ENCODE results near the gene ARHGEF10L.

The ARHGEF10L gene

GRCh38 chr1:17637055-17637454 lies 97.6 kb downstream of the ARHGEF10L start:
- DNase-seq, result no peak

- DNase-seq, result no peak
Measured at GRCh38 chr1:17639703-17640340, 100.3 kb downstream of the ARHGEF10L start.

GRCh38 chr1:17640393-17640792 lies 100.9 kb downstream of the ARHGEF10L start:
- no peak for DNase-seq

DNA sequence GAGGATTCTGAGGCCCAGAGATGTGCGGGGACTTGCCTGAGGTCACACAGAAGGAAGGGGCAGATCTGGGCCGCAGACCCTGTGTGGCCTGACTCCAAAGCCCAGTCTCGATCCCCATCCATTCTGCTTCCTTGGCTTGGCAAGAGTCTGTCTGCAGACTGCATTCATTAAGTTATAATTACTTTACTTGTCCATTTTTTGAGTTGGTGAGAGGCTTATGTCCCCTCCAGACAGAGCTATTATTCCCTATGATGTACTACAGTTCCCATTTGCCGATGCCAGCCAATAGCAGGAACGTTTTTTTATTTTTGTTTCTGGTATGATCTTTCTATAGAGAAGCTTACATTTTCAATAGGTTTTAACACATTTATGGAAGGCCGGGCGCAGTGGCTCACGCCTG lies 101.5 kb downstream of the ARHGEF10L start:
- no peak for DNase-seq

GRCh38 chr1:17642169-17642568 lies 102.7 kb downstream of the ARHGEF10L start:
- no peak for DNase-seq

DNA sequence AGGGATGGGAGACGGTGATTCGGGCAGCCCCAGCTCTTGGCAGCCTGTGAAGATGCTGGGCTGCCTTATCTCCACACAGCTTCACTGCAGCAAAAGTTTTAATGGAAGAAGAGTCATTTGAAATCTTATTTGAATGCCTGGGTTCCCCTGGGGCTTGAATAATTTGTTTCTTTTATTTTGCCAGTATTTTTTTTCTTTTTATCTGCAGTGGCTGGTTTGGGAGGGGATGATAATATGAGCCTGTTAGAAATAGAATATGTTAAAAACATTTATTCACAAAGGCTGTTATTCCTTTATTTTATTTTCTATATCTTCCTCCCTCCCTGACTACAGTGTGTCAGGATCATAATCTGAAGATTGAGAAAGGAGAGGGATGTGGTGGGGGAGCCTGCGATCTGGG lies 103.4 kb downstream of the ARHGEF10L start:
- no peak for DNase-seq

DNA sequence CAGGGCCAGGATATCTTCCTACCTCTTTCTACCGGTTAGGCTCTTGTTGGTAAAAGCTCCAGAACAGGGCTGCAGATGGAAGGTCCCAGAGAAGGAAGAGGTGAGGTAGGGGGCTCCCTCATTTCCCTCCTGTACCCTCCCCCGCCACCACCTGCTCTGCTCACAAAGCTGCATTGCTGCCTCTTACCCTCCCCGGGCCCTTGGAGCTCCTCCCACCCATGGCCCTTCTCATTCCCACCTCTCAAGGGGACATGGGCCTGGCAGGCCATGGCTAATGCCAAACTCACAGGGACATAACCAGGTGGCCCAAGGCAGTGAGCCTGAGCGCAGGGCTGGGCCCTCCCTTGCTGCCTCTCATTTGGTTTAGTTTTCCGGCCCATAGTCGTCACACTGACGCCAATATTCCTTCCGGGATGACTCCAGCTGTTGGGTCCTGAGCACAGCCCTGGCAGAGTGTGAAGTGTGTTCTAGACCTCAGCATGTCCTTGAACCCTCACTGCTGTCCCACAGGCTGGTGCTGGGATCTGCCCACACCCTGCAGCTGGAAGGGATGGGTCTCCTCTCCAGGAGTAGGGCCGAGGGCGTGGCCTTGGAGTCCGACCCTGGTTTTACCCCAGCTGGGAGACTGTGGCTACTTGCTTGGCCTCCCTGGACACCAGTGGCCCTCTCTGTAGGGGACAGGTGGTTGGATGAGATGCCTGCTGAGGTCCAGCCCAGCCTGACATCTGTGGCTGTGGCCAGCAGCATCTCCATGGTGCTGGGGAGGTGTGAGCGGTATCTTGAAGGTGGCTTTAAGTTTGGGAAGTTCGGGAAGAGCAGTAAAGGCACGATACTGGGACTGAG lies 104.6 kb downstream of the ARHGEF10L start:
- DNase-seq, result no peak

DNA sequence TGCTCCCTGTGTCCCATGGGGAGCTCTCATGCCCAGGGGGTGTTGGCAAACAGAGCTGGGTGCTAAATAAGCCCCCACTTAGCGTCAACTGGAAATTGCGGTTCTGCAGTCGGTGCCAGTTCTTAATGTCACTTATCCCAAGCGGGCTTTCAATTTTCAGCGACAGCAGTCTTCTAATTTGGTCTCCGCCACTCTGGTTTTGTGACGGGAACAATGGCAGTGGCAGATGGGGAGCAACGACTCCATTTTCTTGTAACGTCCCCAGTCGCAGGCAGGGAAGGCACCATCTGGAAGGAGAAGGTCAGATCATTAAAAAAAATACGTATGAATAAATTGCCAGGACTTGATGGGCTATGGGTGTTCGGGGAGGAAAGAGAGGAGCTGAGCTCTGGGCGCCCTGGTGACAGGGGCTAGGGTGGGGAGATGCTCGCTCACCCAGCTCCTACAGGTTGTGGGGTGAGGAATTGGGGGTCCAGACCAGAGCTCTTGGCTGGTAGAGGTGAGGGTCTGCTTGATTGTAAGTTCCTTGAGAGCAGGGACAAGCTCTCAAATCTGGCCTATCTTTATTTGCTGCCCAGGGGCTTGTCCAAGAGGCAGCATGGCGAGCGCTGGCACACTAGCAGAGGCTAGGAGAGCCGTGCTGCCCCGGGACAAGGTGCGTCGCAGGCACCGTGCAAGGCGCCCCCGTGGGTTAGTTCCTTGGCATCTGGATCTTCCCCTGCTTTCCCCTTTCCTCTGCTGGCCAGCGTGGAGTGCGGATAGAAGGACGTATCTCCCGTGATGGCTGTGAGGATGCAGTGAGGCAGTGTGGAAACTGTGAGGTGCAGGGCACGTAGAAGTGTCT lies 105.8 kb downstream of the ARHGEF10L start:
- DNase-seq, result no peak

- no peak for DNase-seq
Measured at GRCh38 chr1:17646444-17647280, 107.2 kb downstream of the ARHGEF10L start.

- DNase-seq, result no peak
Measured at GRCh38 chr1:17648457-17649145, 109.1 kb downstream of the ARHGEF10L start.

DNA sequence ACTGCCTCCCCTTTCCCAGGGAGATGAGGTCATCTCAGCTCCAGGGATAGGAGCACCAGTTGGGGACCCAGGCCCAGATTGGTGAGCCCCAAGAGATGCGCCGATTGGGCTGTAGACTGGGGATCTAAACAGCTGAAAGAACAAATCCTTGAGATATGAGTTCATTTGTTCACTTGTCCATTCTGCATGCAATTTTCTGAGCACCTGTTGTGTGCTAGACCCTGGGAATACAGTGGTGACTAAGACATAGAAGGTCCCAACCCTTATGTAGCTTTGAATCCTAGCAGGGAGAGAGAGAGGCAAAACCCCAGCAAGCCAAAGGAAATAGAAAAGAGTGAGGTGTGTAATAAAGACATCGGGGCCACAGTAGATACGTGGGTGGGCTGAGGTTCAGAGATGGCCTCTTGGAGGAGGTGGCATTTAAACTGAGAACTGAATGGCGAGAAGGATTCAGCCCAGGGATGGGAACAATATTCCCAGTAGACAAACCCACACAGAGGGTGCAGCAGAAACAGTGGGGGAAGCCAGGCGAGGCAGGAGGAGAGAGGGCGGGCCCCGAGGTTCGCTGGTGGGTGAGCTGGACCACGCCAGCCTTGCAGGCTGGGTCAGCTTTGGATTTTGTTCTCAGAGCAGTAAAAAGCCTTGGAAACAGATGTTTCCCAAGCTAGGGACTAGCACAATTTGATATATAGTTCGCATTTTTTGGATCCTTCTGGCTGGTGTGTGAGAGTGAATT lies 110.0 kb downstream of the ARHGEF10L start:
- DNase-seq, result no peak

GRCh38 chr1:17653276-17653675 lies 113.8 kb downstream of the ARHGEF10L start:
- no peak for DNase-seq

DNA sequence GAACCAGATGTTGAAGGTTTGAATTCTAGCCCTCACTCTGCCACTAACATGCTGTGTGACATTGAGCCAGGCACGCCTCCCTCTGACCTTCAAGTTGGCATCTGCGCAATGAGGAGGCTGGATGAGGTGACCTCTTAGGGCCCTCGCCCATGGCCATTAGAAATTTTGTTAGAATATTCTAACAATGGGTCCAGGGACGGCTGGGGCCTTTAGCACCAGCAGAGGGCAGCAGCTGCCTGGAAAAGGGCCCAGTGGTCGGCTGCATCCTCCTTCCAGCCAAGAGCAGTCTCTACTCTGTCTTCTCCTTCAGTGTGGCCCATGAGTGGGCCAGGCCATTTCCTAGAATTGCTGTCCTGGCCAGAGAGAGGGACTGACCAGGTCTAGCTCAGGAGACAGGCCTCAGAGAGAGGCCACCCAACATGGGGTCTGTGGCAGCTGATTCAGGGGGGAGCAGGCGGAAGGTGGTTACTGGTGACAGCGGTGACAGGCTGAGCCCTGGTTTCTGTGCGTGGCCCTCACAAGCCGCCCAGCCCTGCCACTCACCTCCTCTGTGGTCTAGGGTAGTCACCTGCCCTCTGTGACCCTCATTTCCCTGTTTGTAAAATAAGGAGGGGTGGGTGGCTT lies 114.3 kb downstream of the ARHGEF10L start:
- DNase-seq, result no peak

DNA sequence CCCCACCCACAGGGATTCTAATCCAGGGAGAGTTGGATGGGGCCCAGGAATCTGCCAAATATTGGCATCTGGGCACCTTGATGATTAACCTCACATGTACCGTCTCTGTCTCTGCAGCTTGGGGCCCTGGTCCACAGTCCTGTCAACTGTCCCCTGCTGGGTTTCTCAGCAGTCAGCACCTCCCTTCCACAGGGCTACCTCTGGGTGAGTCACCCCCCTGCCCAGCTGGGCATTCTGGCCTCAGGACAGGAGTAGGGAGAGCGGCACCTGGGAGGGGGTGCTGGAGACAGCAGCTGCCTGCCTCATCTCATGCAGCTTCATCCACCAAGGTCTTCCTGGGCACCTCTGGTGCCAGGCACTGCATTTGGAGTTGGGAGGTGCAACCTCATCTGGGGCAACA lies 115.0 kb downstream of the ARHGEF10L start:
- DNase-seq, result no peak

- DNase-seq, result no peak
Measured at GRCh38 chr1:17655169-17655568, 115.7 kb downstream of the ARHGEF10L start.

GRCh38 chr1:17655922-17656321 lies 116.4 kb downstream of the ARHGEF10L start:
- DNase-seq, result no peak

- DNase-seq, result no peak
Measured at GRCh38 chr1:17657436-17657835, 117.9 kb downstream of the ARHGEF10L start.

DNA sequence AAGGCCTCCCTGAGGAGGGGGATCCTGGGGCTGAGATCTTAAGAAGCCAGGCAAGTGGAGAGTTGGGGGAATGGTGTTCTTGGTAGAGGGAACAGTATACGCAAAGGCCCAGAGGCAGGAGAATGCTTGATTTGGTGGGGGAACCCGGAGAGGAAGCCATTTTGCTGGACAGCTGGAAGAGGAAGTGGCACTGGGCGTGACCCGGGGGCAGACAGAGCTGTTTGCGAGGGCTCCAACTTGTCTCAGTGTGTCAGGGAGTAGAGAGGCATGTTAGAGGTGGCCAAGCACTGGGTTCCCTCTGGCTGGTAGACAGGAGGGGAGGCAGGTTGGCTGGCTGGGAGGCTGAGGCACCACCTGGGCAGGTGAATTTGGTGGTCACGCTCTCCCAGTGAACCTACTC lies 119.3 kb downstream of the ARHGEF10L start:
- DNase-seq, result no peak

DNA sequence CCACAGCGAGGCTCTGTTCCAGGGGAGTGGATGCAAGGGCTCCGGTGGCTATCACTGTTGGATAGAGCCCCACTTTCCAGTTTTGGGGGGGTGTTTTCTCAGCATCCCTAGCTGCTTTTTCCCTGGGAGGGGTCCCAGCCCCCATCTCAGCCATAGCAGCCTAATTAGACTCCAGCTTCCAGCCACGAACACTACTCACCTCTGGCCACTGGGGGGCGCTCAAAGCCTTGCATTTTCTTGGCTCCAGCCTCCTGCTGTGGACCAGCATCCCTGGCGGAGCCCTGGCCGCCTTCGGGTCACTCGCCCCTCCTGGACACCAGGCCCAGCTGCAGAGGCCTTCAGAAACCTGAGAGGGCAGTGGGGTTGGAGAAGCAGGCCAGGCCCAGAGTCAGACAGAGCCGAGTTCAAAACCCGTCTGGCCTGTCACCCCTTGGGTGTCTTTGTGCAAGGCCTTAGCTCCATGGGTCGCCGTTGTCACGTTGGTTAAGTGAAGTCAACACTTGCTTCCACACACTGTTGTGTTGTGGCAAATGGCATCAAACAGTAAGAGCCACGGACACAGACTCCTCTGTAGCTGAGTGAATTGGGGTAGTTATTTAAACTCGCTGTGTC lies 122.2 kb downstream of the ARHGEF10L start:
- DNase-seq, result peak; percentile 21 to 49

- DNase-seq, result no peak
Measured at GRCh38 chr1:17662296-17662695, 122.8 kb downstream of the ARHGEF10L start.
